Peyer's patch (tissue), 4 donors: ENCODE measurements around the gene TRIM24.

Experiments used
- POLR2A ChIP-seq, 2 donors: fragments of 450-650 bp; IDR thresholded peaks; one replicate each; pipeline ENCODE4 v1.5.1; 2017; ENCODE audit warnings: antibody characterized with exemption in 2 of 2, mild to moderate bottlenecking in 2 of 2, moderate library complexity in 2 of 2
- TF ChIP-seq, protein P1 (sequence below), 6 experiments: fragments of 450-650 bp in 4 of 6; fragments of 200-600 bp in 2 of 6; sonication (generic) in 1 of 6; IDR thresholded peaks; one replicate each; pipeline ENCODE4 v1.5.1; 2017 to 2019; ENCODE audit warnings: antibody characterized with exemption in 6 of 6, mild to moderate bottlenecking in 3 of 6, moderate library complexity in 1 of 6

DNA sequence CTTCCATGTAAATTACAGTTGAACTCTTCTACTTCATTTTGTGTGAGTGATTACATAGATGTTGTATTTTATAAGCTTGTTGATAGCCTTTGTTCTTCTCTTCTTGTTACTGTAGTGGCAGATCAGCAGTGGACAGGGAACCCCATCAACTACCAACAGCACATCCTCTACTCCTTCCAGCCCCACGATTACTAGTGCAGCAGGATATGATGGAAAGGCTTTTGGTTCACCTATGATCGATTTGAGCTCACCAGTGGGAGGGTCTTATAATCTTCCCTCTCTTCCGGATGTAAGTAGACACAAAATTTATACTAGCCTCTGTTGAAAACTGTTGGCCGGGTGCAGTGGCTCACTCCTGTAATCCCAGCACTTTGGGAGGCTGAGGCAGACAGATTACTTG, 110.7 kb downstream of the TRIM24 start:
- TF ChIP-seq, protein P1, sequence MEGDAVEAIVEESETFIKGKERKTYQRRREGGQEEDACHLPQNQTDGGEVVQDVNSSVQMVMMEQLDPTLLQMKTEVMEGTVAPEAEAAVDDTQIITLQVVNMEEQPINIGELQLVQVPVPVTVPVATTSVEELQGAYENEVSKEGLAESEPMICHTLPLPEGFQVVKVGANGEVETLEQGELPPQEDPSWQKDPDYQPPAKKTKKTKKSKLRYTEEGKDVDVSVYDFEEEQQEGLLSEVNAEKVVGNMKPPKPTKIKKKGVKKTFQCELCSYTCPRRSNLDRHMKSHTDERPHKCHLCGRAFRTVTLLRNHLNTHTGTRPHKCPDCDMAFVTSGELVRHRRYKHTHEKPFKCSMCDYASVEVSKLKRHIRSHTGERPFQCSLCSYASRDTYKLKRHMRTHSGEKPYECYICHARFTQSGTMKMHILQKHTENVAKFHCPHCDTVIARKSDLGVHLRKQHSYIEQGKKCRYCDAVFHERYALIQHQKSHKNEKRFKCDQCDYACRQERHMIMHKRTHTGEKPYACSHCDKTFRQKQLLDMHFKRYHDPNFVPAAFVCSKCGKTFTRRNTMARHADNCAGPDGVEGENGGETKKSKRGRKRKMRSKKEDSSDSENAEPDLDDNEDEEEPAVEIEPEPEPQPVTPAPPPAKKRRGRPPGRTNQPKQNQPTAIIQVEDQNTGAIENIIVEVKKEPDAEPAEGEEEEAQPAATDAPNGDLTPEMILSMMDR (IDR thresholded peaks at IDR 0.05): no peak
- TF ChIP-seq POLR2A (IDR thresholded peaks at IDR 0.05): no peak
